Prostate gland (tissue), 2 donors: ENCODE data around the gene TSC22D1.

ENCODE experiments used
- CTCF ChIP-seq, 4 experiments: fragments of 200-600 bp in 2 of 4; fragments of 450-650 bp in 2 of 4; sonication (generic) in 2 of 4; IDR thresholded peaks; 1 replicate in 3 of 4; 2 replicates in 1 of 4; pipeline ENCODE4 v1.5.1; 2016 to 2019; ENCODE audit warnings: antibody characterized with exemption in 4 of 4, mild to moderate bottlenecking in 2 of 4, moderate library complexity in 2 of 4
- POLR2A ChIP-seq: fragments of 450-650 bp; IDR thresholded peaks from one replicate; pipeline ENCODE4 v1.6.1; 2016; ENCODE audit warnings: antibody characterized with exemption, mild to moderate bottlenecking
- POLR2AphosphoS5 ChIP-seq: sonication (generic); formaldehyde crosslinking; IDR thresholded peaks from one replicate; pipeline ENCODE4 v1.6.1; 2017; ENCODE audit warnings: antibody characterized with exemption

GRCh38 chr13:44565881-44566280 lies 10.2 kb downstream of the TSC22D1 start:
- TF ChIP-seq CTCF (IDR thresholded peaks at IDR 0.05): no peak
- no peak for TF ChIP-seq POLR2AphosphoS5
- TF ChIP-seq POLR2A: no peak
